PC-9 (cell line): Measurements from ENCODE around the gene RUNX1. TPM values are rescaled to one million over a fixed set of nuclear protein-coding genes. Genes with fewer than 3 reads are reported as not detected.
A peak's percentile ranks its signal among the peaks of the same experiment; 100 is the strongest.

Source experiments
- BruUV-seq: library from RNA; stranded (reverse); fragments of 400-500 nt; replicated peaks from 2 replicates; lab custom pipeline; 2021; lab: Mats Ljungman, UMichigan
- CTCF ChIA-PET: fragments of 300-600 bp; sonication (Branson Sonifier 250); formaldehyde crosslinking; loops from one replicate; lab custom pipeline; 2022; ENCODE audit warnings: antibody characterized with exemption; lab: Charles Lee
- POLR2A ChIA-PET: fragments of 300-600 bp; sonication (Branson Sonifier 250); formaldehyde crosslinking; loops from one replicate; lab custom pipeline; 2022; ENCODE audit warnings: antibody characterized with exemption; ENCODE audit not compliant: unreplicated experiment; lab: Charles Lee
- DNase-seq, 2 experiments: peaks; one replicate each; pipeline versions ENCODE4 v3.0.0 to v3.0.0-alpha.2; 2015 to 2022; ENCODE audit warnings: mixed read lengths in 1 of 2
- H2AFZ ChIP-seq: fragments of 200-600 bp; sonication (generic); 2 replicates; pipeline ENCODE4 v1.8.1; 2017; ENCODE audit warnings: antibody characterized with exemption
- H3F3A ChIP-seq: fragments of 200-600 bp; sonication (generic); 2 replicates; pipeline ENCODE4 v1.8.1; 2017; ENCODE audit warnings: antibody characterized with exemption, mild to moderate bottlenecking, low read depth; ENCODE audit not compliant: insufficient read depth
- H3K27ac ChIP-seq: fragments of 200-600 bp; sonication (generic); 2 replicates; pipeline ENCODE4 v1.6.1; 2016; ENCODE audit warnings: mixed run types
- H3K27me3 ChIP-seq: fragments of 200-600 bp; sonication (generic); 2 replicates; pipeline ENCODE4 v1.6.1; 2016; ENCODE audit warnings: low read depth, mixed run types; ENCODE audit not compliant: insufficient read depth
- H3K36me3 ChIP-seq: fragments of 200-600 bp; sonication (generic); 2 replicates; pipeline ENCODE4 v1.6.1; 2016; ENCODE audit warnings: low read depth, mixed run types
- H3K4me1 ChIP-seq: fragments of 200-600 bp; sonication (generic); replicated peaks from 2 replicates; pipeline ENCODE4 v1.6.1; 2016; ENCODE audit warnings: mixed run types; ENCODE audit not compliant: insufficient read depth
- H3K4me2 ChIP-seq: fragments of 200-600 bp; sonication (generic); 2 replicates; pipeline ENCODE4 v1.6.1; 2017; ENCODE audit warnings: mixed run types
- H3K4me3 ChIP-seq: fragments of 200-600 bp; sonication (generic); 2 replicates; pipeline ENCODE4 v1.6.1; 2016; ENCODE audit warnings: mixed run types
- H3K79me2 ChIP-seq: fragments of 200-600 bp; sonication (generic); 2 replicates; pipeline ENCODE4 v1.6.1; 2017; ENCODE audit warnings: low read depth, mixed run types
- H3K9me2 ChIP-seq: fragments of 200-600 bp; sonication (generic); 2 replicates; pipeline ENCODE4 v1.8.1; 2017; ENCODE audit warnings: mild to moderate bottlenecking; ENCODE audit not compliant: insufficient read depth
- H3K9me3 ChIP-seq: fragments of 200-600 bp; sonication (generic); 2 replicates; pipeline ENCODE4 v1.8.1; 2016; ENCODE audit warnings: low read depth; ENCODE audit not compliant: insufficient read depth
- H4K20me1 ChIP-seq: fragments of 200-600 bp; sonication (generic); 2 replicates; pipeline ENCODE4 v1.8.1; 2017; ENCODE audit not compliant: insufficient read depth
- CTCF ChIP-seq: fragments of 200-600 bp; sonication (generic); conservative IDR thresholded peaks from 2 replicates; pipeline ENCODE4 v1.6.1; 2017; ENCODE audit warnings: mixed run types, antibody characterized with exemption, mild to moderate bottlenecking, moderate library complexity
- EZH2 ChIP-seq: fragments of 200-600 bp; sonication (generic); IDR thresholded peaks from 2 replicates; pipeline ENCODE4 v1.8.0; 2017; ENCODE audit warnings: antibody characterized with exemption, low read depth
- intact Hi-C: fragments of 100-400 bp; cut with micrococcal nuclease; formaldehyde crosslinking; loops from one replicate; pipeline ENCODE4 v1.10.0; 2022; ENCODE audit not compliant: unreplicated experiment
- total RNA-seq: library from RNA; stranded (reverse); gene quantifications from 2 replicates; pipeline ENCODE4 v1.2.3, GENCODE V29; 2021

The RUNX1 gene
- total RNA-seq, 1 experiment from 2014 or later = 58.5 TPM

GRCh38 chr21:34911360-34911759 lies 137.7 kb downstream of the RUNX1 start:
- H3F3A ChIP-seq = peaks cover 50% of the 10 kb centered on the region
- H3K4me2 ChIP-seq = no peak overlapping the region
- no TSS peak for BruUV-seq
- CTCF ChIA-PET = no interaction called here
- no peak for DNase-seq
- intact Hi-C loops = no loop called here
- POLR2A ChIA-PET = no interaction called here
- no peaks in the 10 kb centered on the region for H3K9me3 ChIP-seq
- H3K79me2 ChIP-seq = peaks cover 60% of the 10 kb centered on the region
- H3K27ac ChIP-seq = no peak overlapping the region
- H3K36me3 ChIP-seq = 0 out of 2 replicates have a peak, but pooled peaks cover 8% of the 10 kb centered on the region
- H3K4me3 ChIP-seq = no peak overlapping the region
- no peaks in the 10 kb centered on the region for H3K27me3 ChIP-seq
- H3K9me2 ChIP-seq = no peaks in the 10 kb centered on the region
- H2AFZ ChIP-seq = no peak overlapping the region
- H3K4me1 ChIP-seq = peaks cover 51% of the 10 kb centered on the region
- H4K20me1 ChIP-seq = peaks cover 6% of the 10 kb centered on the region; the same call in 1 of the 2 replicates
- TF ChIP-seq CTCF (no peak), EZH2 (no peak)

GRCh38 chr21:34910396-34910795 lies 138.7 kb downstream of the RUNX1 start:
- no peak for TF ChIP-seq EZH2
- no peak for TF ChIP-seq CTCF

GRCh38 chr21:34909492-34910292 lies 139.4 kb downstream of the RUNX1 start:
- Histone ChIP-seq H3K9me3 (no peaks in the 10 kb centered on the region), H4K20me1 (peaks cover 6% of the 10 kb centered on the region; the same call in 1 of the 2 replicates), H3F3A (peaks cover 43% of the 10 kb centered on the region), H3K27me3 (no peaks in the 10 kb centered on the region), H2AFZ (no peak overlapping the region), H3K9me2 (no peaks in the 10 kb centered on the region), H3K36me3 (0 out of 2 replicates have a peak, but pooled peaks cover 8% of the 10 kb centered on the region), H3K4me1 (peaks cover 34% of the 10 kb centered on the region), H3K79me2 (peaks cover 74% of the 10 kb centered on the region), H3K27ac (peak overlapping the region; percentile 74), H3K4me2 (peak overlapping the region; percentile 67), H3K4me3 (no peak overlapping the region)
- BruUV-seq = no TSS peak
- no peak for DNase-seq
- intact Hi-C loops = no loop called here
- POLR2A ChIA-PET = no interaction called here
- TF ChIP-seq EZH2 (no peak), CTCF (no peak)
- CTCF ChIA-PET = no interaction called here

More at GRCh38 chr21:34910396-34910795, 138.7 kb downstream of the RUNX1 start:
- H3K27ac ChIP-seq = no peak overlapping the region
- DNase-seq = no peak
- 0 out of 2 replicates have a peak, but pooled peaks cover 8% of the 10 kb centered on the region for H3K36me3 ChIP-seq
- no peaks in the 10 kb centered on the region for H3K27me3 ChIP-seq
- H3K4me3 ChIP-seq = no peak overlapping the region
- peaks cover 47% of the 10 kb centered on the region for H3F3A ChIP-seq
- ChIA-PET POLR2A (no interaction called here), CTCF (no interaction called here)
- H3K9me3 ChIP-seq = no peaks in the 10 kb centered on the region
- H3K9me2 ChIP-seq = no peaks in the 10 kb centered on the region
- H3K4me2 ChIP-seq = no peak overlapping the region
- no peak overlapping the region for H2AFZ ChIP-seq
- peaks cover 70% of the 10 kb centered on the region for H3K79me2 ChIP-seq
- no TSS peak for BruUV-seq
- H4K20me1 ChIP-seq = peaks cover 6% of the 10 kb centered on the region; the same call in 1 of the 2 replicates
- intact Hi-C loops = no loop called here
- H3K4me1 ChIP-seq = peaks cover 41% of the 10 kb centered on the region
